A549 (cell line): ENCODE results near the gene PRRC2B. TPM values are rescaled to one million over a fixed set of nuclear protein-coding genes. Genes with fewer than 3 reads are reported as not detected.

Experiments used
- ATAC-seq, 2 experiments: fragments of 200-7000 bp in 1 of 2; fragments of >200 bp in 1 of 2; cut with Nextera tagmentation in 1 of 2; cut with Tn5 transposase in 1 of 2; 3 replicates each; pipeline versions ENCODE4 v1.8.0 to v1.9.1; 2018 to 2020; ENCODE audit warnings: mild to moderate bottlenecking in 1 of 2, moderate library complexity in 1 of 2
- CTCF ChIA-PET: fragments of 300-600 bp; sonication (Branson Sonifier 250); formaldehyde crosslinking; extraction: SDS; loops from one replicate; lab custom pipeline; 2021; ENCODE audit warnings: antibody characterized with exemption, inconsistent platforms; lab: Yijun Ruan, JAX
- POLR2A ChIA-PET: fragments of 350-600 bp; formaldehyde crosslinking; extraction: SDS; loops from one replicate; lab custom pipeline; 2021; ENCODE audit warnings: antibody characterized with exemption, inconsistent platforms; lab: Yijun Ruan, JAX
- DNase-seq, 2 experiments: peaks; one replicate each; pipeline versions ENCODE4 v3.0.0 to v3.0.0-alpha.2; 2011 to 2016; ENCODE audit warnings: low read depth in 1 of 2, low spot score in 1 of 2
- FAIRE-seq: peaks from 2 replicates; lab custom pipeline; 2011; peaks lifted over from hg19 to GRCh38; lab: Jason Lieb, UNC
- H3K27ac ChIP-seq, 2 experiments: fragments of >200 bp; sonication (Bioruptor Twin); formaldehyde crosslinking; 3 replicates each; pipeline ENCODE4 v1.5.1; 2016 to 2017
- H3K4me1 ChIP-seq: fragments of >200 bp; sonication (Bioruptor Twin); formaldehyde crosslinking; 3 replicates; pipeline ENCODE4 v1.6.1; 2016
- H3K4me2 ChIP-seq: fragments of >200 bp; sonication (Bioruptor Twin); formaldehyde crosslinking; 3 replicates; pipeline ENCODE4 v1.6.1; 2016
- H3K4me3 ChIP-seq: fragments of >200 bp; sonication (Bioruptor Twin); formaldehyde crosslinking; 3 replicates; pipeline ENCODE4 v1.5.1; 2016
- H3K9me3 ChIP-seq: fragments of >200 bp; sonication (Bioruptor Twin); formaldehyde crosslinking; 3 replicates; pipeline ENCODE4 v1.6.1; 2016
- CHD2 ChIP-seq: fragments of 150-350 bp; IDR thresholded peaks from 2 replicates; pipeline ENCODE4 v1.6.1; 2014; ENCODE audit warnings: low read length; ENCODE audit not compliant: partially characterized antibody
- ELK1 ChIP-seq: fragments of 150-350 bp; IDR thresholded peaks from 2 replicates; pipeline ENCODE4 v1.6.1; 2014; ENCODE audit warnings: low read depth, mild to moderate bottlenecking, low read length
- EP300 ChIP-seq, 2 experiments: fragments of >200 bp; sonication (Bioruptor Twin); formaldehyde crosslinking; IDR thresholded peaks; 2 replicates in 1 of 2; 3 replicates in 1 of 2; pipeline ENCODE4 v1.6.1; 2016 to 2017
- FOSL2 ChIP-seq, 2 experiments: fragments of 450-650 bp in 1 of 2; fragments of >200 bp in 1 of 2; sonication (Bioruptor Twin) in 1 of 2; formaldehyde crosslinking; IDR thresholded peaks; 2 replicates each; pipeline versions ENCODE4 v1.5.0 to v1.6.1; 2016 to 2020; ENCODE audit warnings: mild to moderate bottlenecking in 1 of 2, moderate library complexity in 1 of 2
- GATA3 ChIP-seq: IDR thresholded peaks from 2 replicates; pipeline ENCODE4 v1.6.1; 2012; ENCODE audit warnings: borderline replicate concordance
- HOXA7 ChIP-seq: fragments of 250-450 bp; sonication (Bioruptor Pico); IDR thresholded peaks from 2 replicates; pipeline ENCODE4 v1.5.0; 2020; ENCODE audit warnings: mild to moderate bottlenecking, moderate library complexity
- HOXB13 ChIP-seq: fragments of 250-450 bp; sonication (Bioruptor Pico); IDR thresholded peaks from 2 replicates; pipeline ENCODE4 v1.5.0; 2020; ENCODE audit warnings: low read depth, mild to moderate bottlenecking, moderate library complexity
- JUNB ChIP-seq: fragments of >200 bp; sonication (Bioruptor Twin); formaldehyde crosslinking; IDR thresholded peaks from 2 replicates; pipeline ENCODE4 v1.6.1; 2016
- RAD21 ChIP-seq, 2 experiments: fragments of >200 bp in 1 of 2; sonication (Bioruptor Twin) in 1 of 2; formaldehyde crosslinking in 1 of 2; IDR thresholded peaks in 1 of 2; conservative IDR thresholded peaks in 1 of 2; 2 replicates in 1 of 2; 3 replicates in 1 of 2; pipeline ENCODE4 v1.6.1; 2012 to 2018; ENCODE audit warnings: inconsistent platforms in 1 of 2
- ZNF302 ChIP-seq: fragments of 250-450 bp; sonication (Bioruptor Pico); IDR thresholded peaks from 2 replicates; pipeline ENCODE4 v1.9.0; 2021; ENCODE audit warnings: inconsistent platforms, mild to moderate bottlenecking, moderate library complexity
- WGBS: methylation state at CpG from one replicate; pipeline ENCODE4 v1.1.6; 2017; ENCODE audit errors: missing lambda C conversion rate; 5-methylcytosine and 5-hydroxymethylcytosine counted together
- polyA plus RNA-seq, 4 experiments: library from polyadenylated mRNA; depleted of rRNA in 3 of 4; stranded (reverse); fragments of >200 nt; fragmentation: RNase III in 1 of 4; extraction: RNeasy Plus Mini Kit Qiagen cat#74134 plus additional on column Dnase treatment in 1 of 4; gene quantifications; 2 replicates in 3 of 4; 3 replicates in 1 of 4; pipeline ENCODE4 v1.2.3, GENCODE V29; 2011 to 2017
- TF ChIP-seq, protein P1 (sequence below): IDR thresholded peaks from 2 replicates; pipeline ENCODE4 v1.6.1; 2012
- TF ChIP-seq, protein P2 (sequence below): fragments of >200 bp; sonication (Bioruptor Twin); formaldehyde crosslinking; IDR thresholded peaks from 3 replicates; pipeline ENCODE4 v1.5.1; 2016
- TF ChIP-seq, protein P3 (sequence below): fragments of 250-450 bp; sonication (Bioruptor Pico); IDR thresholded peaks from 2 replicates; pipeline ENCODE4 v1.5.0; 2021; ENCODE audit warnings: mild to moderate bottlenecking, moderate library complexity, borderline replicate concordance

PRRC2B gene
- polyA plus RNA-seq, 2 of the 4 experiments (the other 2 are of a cell fraction), result 35.6 to 47.3 TPM

- Histone ChIP-seq H3K27ac (no peak overlapping the region), H3K4me1 (peaks cover 96% of the 10 kb centered on the region), H3K4me3 (no peak overlapping the region), H3K9me3 (no peaks in the 10 kb centered on the region), H3K4me2 (peak overlapping the region; percentile 47)
- FAIRE-seq (no peak), DNase-seq (no peak), ATAC-seq (no peak)
- 85% methylated on average over 9 of the region's 9 CpGs for WGBS
- ChIA-PET CTCF (interaction anchor here (1.0 to 7.3 kb wide), 9 partner anchors 8 to 72 kb away, joined by 3 to 45 read pairs (median 4); no protein-coding TSS in a partner anchor), POLR2A (interaction anchor here (1.5 kb wide), 1 partner anchor 33 kb away, joined by 4 read pairs; no protein-coding TSS in a partner anchor)
- TF ChIP-seq GATA3 (no peak), CHD2 (no peak), EP300 (IDR thresholded peaks at IDR 0.05) (no peak)
- TF ChIP-seq, protein P1, sequence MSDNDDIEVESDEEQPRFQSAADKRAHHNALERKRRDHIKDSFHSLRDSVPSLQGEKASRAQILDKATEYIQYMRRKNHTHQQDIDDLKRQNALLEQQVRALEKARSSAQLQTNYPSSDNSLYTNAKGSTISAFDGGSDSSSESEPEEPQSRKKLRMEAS, result no peak
Measured at GRCh38 chr9:131405858-131406537, 12.1 kb downstream of the PRRC2B start.

DNA sequence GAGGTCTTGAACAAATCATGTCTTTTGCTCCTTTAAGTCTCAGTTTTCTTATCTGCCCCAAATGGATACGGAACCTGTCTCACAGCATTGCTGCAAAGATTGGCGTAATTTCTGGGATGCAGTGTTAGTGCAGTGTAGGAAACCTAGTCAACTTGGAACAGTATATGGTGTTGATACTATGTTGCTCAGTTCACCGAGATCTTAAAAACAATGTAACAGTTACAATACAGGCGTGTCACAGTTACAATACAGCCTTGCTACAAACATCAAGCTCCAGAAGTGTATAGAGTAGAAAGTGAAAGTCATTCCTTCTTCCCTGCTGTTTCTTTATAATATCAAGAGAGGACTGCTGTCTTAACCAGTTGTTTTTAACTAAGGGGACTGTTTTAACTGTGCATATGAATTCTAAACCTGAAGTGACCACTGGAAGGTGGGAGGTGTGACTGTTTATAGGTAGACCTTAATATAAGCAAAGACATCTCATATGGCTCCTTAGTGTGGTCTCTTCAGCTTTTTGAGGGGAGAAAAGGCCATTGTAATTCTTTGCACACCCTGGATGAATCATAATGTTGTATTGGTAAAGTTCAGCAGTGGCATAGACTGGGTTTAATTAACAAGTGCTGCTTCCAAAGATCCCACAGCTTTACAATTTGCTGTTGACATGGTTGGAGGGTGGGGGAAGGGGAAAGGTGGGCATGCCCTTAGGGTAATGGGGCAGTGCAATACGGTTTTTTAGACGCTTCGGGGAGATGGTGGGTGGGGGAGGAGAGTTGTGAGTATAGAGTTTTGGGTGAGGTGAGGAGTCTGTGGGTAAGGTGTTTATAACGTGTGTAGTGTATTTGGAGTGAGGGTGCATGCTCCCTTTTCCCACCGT, 12.9 kb downstream of the PRRC2B start:
- ChIA-PET POLR2A (no interaction called here), CTCF (interaction anchor here (1.0 to 7.3 kb wide), 5 partner anchors 10 to 71 kb away, joined by 4 to 45 read pairs (median 6); no protein-coding TSS in a partner anchor)
- Histone ChIP-seq H3K4me3 (no peak overlapping the region), H3K4me2 (peak overlapping the region; percentile 47), H3K9me3 (no peaks in the 10 kb centered on the region), H3K4me1 (peaks cover 93% of the 10 kb centered on the region), H3K27ac (no peak overlapping the region; a peak in 1 of 6 replicates)
- FAIRE-seq, result no peak
- 63% methylated on average over 9 of the region's 9 CpGs for WGBS
- TF ChIP-seq FOSL2 (IDR thresholded peaks at IDR 0.05) (no peak), FOSL2 (CRISPR knock-in tag; IDR thresholded peaks at IDR 0.05) (no peak), ZNF302 (CRISPR knock-in tag) (no peak), HOXB13 (CRISPR knock-in tag) (no peak), JUNB (no peak), RAD21 (conservative IDR thresholded peaks at IDR 0.05 in 1 of 2, IDR thresholded peaks at IDR 0.05 in 1 of 2) (no peak), ELK1 (no peak), HOXA7 (CRISPR knock-in tag) (no peak)
- TF ChIP-seq, protein P2, sequence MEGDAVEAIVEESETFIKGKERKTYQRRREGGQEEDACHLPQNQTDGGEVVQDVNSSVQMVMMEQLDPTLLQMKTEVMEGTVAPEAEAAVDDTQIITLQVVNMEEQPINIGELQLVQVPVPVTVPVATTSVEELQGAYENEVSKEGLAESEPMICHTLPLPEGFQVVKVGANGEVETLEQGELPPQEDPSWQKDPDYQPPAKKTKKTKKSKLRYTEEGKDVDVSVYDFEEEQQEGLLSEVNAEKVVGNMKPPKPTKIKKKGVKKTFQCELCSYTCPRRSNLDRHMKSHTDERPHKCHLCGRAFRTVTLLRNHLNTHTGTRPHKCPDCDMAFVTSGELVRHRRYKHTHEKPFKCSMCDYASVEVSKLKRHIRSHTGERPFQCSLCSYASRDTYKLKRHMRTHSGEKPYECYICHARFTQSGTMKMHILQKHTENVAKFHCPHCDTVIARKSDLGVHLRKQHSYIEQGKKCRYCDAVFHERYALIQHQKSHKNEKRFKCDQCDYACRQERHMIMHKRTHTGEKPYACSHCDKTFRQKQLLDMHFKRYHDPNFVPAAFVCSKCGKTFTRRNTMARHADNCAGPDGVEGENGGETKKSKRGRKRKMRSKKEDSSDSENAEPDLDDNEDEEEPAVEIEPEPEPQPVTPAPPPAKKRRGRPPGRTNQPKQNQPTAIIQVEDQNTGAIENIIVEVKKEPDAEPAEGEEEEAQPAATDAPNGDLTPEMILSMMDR, result no peak
- TF ChIP-seq, protein P3, sequence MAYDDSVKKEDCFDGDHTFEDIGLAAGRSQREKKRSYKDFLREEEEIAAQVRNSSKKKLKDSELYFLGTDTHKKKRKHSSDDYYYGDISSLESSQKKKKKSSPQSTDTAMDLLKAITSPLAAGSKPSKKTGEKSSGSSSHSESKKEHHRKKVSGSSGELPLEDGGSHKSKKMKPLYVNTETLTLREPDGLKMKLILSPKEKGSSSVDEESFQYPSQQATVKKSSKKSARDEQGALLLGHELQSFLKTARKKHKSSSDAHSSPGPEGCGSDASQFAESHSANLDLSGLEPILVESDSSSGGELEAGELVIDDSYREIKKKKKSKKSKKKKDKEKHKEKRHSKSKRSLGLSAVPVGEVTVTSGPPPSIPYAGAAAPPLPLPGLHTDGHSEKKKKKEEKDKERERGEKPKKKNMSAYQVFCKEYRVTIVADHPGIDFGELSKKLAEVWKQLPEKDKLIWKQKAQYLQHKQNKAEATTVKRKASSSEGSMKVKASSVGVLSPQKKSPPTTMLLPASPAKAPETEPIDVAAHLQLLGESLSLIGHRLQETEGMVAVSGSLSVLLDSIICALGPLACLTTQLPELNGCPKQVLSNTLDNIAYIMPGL (CRISPR knock-in tag), result no peak
- no peak for ATAC-seq
- no peak for DNase-seq
